HEK293T (cell line): ENCODE data around the gene TCF7L1.

Experiments
- ARNT ChIP-seq: fragments of 450-650 bp; IDR thresholded peaks from 2 replicates; pipeline ENCODE4 v1.6.1; 2017; ENCODE audit warnings: mild to moderate bottlenecking
- BHLHE40 ChIP-seq: fragments of 450-650 bp; IDR thresholded peaks from 2 replicates; pipeline ENCODE4 v1.6.1; 2016; ENCODE audit warnings: mild to moderate bottlenecking, moderate library complexity, borderline replicate concordance
- CTBP1 ChIP-seq: fragments of 450-650 bp; IDR thresholded peaks from 2 replicates; pipeline ENCODE4 v1.6.1; 2016; ENCODE audit warnings: borderline replicate concordance
- ELF4 ChIP-seq: fragments of 450-650 bp; IDR thresholded peaks from 2 replicates; pipeline ENCODE4 v1.6.1; 2017; ENCODE audit warnings: antibody characterized with exemption
- FOXA1 ChIP-seq: fragments of 450-650 bp; IDR thresholded peaks from 2 replicates; pipeline ENCODE4 v1.6.1; 2016; ENCODE audit warnings: mild to moderate bottlenecking
- FOXK2 ChIP-seq: fragments of 450-650 bp; IDR thresholded peaks from 2 replicates; pipeline ENCODE4 v1.6.1; 2016; ENCODE audit warnings: mild to moderate bottlenecking
- FOXM1 ChIP-seq: fragments of 450-650 bp; IDR thresholded peaks from 2 replicates; pipeline ENCODE4 v1.6.1; 2017; ENCODE audit warnings: mild to moderate bottlenecking, borderline replicate concordance
- HDGF ChIP-seq: fragments of 450-650 bp; IDR thresholded peaks from 2 replicates; pipeline ENCODE4 v1.6.1; 2017; ENCODE audit warnings: antibody characterized with exemption, borderline replicate concordance
- NFRKB ChIP-seq: fragments of 450-650 bp; IDR thresholded peaks from 2 replicates; pipeline ENCODE4 v1.6.1; 2016; ENCODE audit warnings: mild to moderate bottlenecking, moderate library complexity
- SP1 ChIP-seq: fragments of 450-650 bp; IDR thresholded peaks from 2 replicates; pipeline ENCODE4 v1.6.1; 2017
- SUZ12 ChIP-seq: fragments of 450-650 bp; IDR thresholded peaks from 2 replicates; pipeline ENCODE4 v1.6.1; 2016; ENCODE audit warnings: mild to moderate bottlenecking
- TARDBP ChIP-seq: fragments of 450-650 bp; IDR thresholded peaks from 2 replicates; pipeline ENCODE4 v1.6.1; 2016

DNA sequence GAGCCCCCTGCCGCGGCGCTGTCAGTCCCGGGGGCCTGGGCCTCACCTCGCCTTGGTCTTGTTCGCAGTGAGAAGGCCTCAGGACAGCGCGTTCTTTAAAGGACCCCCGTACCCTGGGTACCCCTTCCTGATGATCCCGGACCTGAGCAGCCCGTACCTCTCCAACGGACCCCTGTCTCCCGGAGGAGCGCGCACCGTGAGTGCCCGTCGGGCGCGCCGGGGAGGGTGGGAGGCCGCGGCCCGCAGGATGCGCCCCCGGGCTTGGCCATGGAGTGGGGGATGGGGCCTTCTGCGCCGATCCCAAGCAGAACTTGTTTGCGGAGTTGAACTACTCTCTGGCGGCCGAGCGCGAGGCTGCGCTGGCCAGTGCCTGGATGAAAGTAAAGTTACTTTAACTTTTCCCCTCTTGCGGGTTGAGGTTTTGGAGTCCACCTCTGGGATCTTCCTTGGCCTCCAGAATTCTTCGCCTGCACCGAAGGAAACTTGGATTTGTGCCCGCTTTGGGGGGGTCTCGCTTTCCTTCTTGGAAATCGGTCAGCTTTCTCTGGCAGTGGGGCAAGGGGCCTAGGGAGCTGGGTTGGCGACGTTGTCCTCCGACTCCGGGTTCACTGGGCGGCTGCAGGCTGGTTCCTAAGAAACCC lies 1.2 kb downstream of the TCF7L1 start:
- TF ChIP-seq HDGF (no peak), NFRKB (no peak), FOXK2 (no peak), ARNT (no peak), ELF4 (no peak), FOXM1 (no peak), BHLHE40 (no peak), FOXA1 (no peak), SUZ12 (no peak), TARDBP (no peak), SP1 (no peak), CTBP1 (no peak)
